Adrenal gland (tissue), 12 donors: ENCODE results near the gene FCER1G. TPM values are rescaled to one million over a fixed set of nuclear protein-coding genes. Genes with fewer than 3 reads are reported as not detected.

ENCODE experiments used
- DNase-seq, 7 donors: peaks; one replicate each; pipeline ENCODE4 v3.0.0-alpha.2; 2019 to 2020
- H3K27ac ChIP-seq, 5 donors: fragments of 200-600 bp; sonication (generic) in 4 of 5; 1 replicate in 3 of 5; 2 replicates in 2 of 5; pipeline versions ENCODE4 v1.5.1 to v1.8.0; 2016 to 2020; ENCODE audit warnings: mild to moderate bottlenecking in 1 of 5
- H3K27me3 ChIP-seq: fragments of 200-600 bp; 2 replicates; pipeline ENCODE4 v1.8.0; 2021
- H3K36me3 ChIP-seq, 2 donors: fragments of 200-600 bp; replicated peaks in 1 of 2; 1 replicate in 1 of 2; 2 replicates in 1 of 2; pipeline versions ENCODE4 v1.5.1 to v1.8.0; 2018 to 2022
- H3K4me1 ChIP-seq, 2 donors: fragments of 200-600 bp; replicated peaks in 1 of 2; 1 replicate in 1 of 2; 2 replicates in 1 of 2; pipeline versions ENCODE4 v1.5.1 to v1.8.0; 2018 to 2021
- H3K4me3 ChIP-seq, 4 donors: fragments of 200-600 bp; sonication (generic) in 3 of 4; one replicate each; pipeline ENCODE4 v1.5.1; 2016 to 2018
- H3K9me3 ChIP-seq, 3 donors: fragments of 200-600 bp; sonication (generic) in 1 of 3; replicated peaks in 1 of 3; 1 replicate in 2 of 3; 2 replicates in 1 of 3; pipeline versions ENCODE4 v1.5.1 to v1.8.0; 2016 to 2021
- POLR2A ChIP-seq, 2 donors: fragments of 450-650 bp; IDR thresholded peaks; one replicate each; pipeline ENCODE4 v1.6.1; 2017; ENCODE audit warnings: antibody characterized with exemption in 2 of 2, mild to moderate bottlenecking in 2 of 2, moderate library complexity in 1 of 2
- WGBS, 4 donors: extraction: QIAGEN DNeasy Blood & Tissue Kit in 2 of 4; methylation state at CpG; one replicate each; pipeline versions ENCODE4 v1.1.5 to v1.1.7; 2013 to 2017; 5-methylcytosine and 5-hydroxymethylcytosine counted together
- intact Hi-C, 2 donors: fragments of 100-400 bp; cut with DNase I; formaldehyde crosslinking; loops; one replicate each; pipeline versions ENCODE4 v1.14.1 to v1.15.0; 2022 to 2023
- polyA plus RNA-seq, 3 donors: library from polyadenylated mRNA; stranded (reverse); fragments of 200-250 nt in 2 of 3; fragments of 350-450 nt in 1 of 3; fragmentation: Illumina TruSeq in 1 of 3; extraction: RNeasy Lipid Tissue Mini Kit (QIAGEN cat#74804) in 1 of 3; gene quantifications; one replicate each; pipeline ENCODE4 v1.2.3, GENCODE V29; 2013 to 2014
- total RNA-seq, 9 donors: library from RNA; depleted of rRNA in 4 of 9; stranded (reverse); fragments of >200 nt in 4 of 9; fragments of 120-200 nt in 1 of 9; fragmentation: NEBNext Ultra II Directional in 1 of 9; extraction: Animal tissue kit (Norgen Biotek cat#: 25700) in 1 of 9; gene quantifications; one replicate each; pipeline versions ENCODE4 v1.1.0 to v1.2.4, GENCODE V29; 2013 to 2023
- TF ChIP-seq, protein P1 (sequence below), 6 experiments: fragments of 450-650 bp in 4 of 6; fragments of 200-600 bp in 2 of 6; sonication (generic) in 1 of 6; IDR thresholded peaks; 1 replicate in 5 of 6; 2 replicates in 1 of 6; pipeline versions ENCODE4 v1.5.1 to v1.8.0; 2016 to 2021; ENCODE audit warnings: antibody characterized with exemption in 6 of 6, mild to moderate bottlenecking in 2 of 6, moderate library complexity in 1 of 6
- donor health status: healthy with polysubstance abuse.
- donor health status: Bipolar disorder and iron deficiency.
- donor health status: DM: yes; HTN: yes; CAD: no.
- donor health status: DM: no; HTN: no; CAD: no.
- donor health status: DM: no; HTN: no; CAD: no.
- donor health status: DM: yes; HTN: yes; CAD: no.

The FCER1G gene
- total and polyA plus RNA-seq, 12 donors = 5.5 to 239 (median 116) TPM

DNA sequence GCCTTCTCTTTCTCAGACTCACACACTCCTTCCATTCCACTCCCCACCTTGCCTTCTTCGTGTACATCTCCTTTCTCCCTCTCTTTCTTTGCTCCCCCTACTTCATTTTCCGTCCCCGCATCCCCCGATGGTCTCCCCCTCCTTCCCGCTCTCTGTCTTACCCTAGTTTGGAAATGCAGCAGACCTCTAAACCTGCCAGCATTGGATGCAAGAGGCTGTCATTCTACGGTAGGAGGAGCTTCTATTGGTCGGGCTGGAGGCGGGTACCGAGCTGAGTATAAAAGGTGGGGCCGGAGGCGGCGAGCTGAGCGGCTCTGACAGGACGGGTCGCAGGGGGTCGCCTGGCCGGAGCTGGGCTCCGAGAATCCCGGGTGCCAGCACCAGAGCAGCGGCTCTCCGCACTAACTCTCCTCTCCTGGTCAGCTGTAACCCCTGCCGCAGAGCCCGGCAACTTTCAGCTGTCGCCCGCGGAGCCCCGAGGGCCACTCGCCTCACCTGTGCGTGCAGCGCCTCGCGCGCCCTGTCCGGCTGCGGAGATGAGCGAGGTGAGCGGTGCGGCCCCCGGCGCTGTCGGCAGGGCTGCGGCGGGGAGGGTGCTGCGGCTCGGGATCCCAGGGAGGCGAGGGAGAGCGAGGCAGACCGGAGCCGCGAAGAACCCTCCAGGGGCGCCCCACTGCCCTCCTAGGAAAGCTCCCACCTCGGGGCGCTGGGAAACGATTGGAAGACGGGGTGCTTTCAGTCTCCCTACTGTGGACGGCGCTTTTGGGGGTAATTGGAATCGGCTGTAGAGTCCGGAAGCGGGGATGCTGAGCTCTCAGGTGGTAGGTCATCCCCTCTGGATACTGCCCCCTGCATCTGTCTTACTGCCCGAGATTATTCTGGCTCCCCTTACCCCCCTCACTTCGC, 43.6 kb downstream of the FCER1G start, which contains the start of gene PCP4L1:
TSS of gene PCP4L1 (plus strand) at position 307 of the 906 bp plus-strand sequence. CDS start at position 537, 230 bp downstream.
- no peak within 1 kb of the TSS for H3K27ac ChIP-seq
- DNase-seq = peak; percentile 25 to 60 (median 46)
- WGBS, 4 donors = 2 to 5% (median 3%) methylated on average over 22 to 62 of the region's 62 CpGs

DNA sequence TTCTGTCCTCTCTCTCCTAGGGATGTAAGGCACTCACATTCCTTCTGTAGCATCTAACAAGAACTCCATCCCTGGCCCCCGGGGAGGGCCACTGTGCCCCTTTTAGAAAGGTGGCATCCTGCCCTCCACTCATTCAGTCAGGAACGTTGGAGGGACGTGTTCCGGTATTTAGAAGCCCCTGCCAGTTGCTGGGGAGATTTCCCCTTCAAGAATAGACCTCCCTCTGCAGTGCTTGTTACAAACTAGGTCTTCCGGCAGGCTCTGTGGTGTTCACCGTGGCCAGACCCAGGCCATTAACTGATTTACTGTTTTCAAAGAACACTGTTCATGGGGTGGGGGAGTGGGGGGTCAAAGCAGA, 44.2 kb downstream of the FCER1G start:
- Histone ChIP-seq H3K4me3 (peak overlapping the region in 1 of 4 donors; percentile 47), H3K36me3 (no peaks in the 10 kb centered on the region), H3K27me3 (peaks cover 32% of the 10 kb centered on the region), H3K27ac (no peak overlapping the region), H3K9me3 (peaks cover 0 to 3% (median 0%) of the 10 kb centered on the region in 3 donors), H3K4me1 (no peaks in the 10 kb centered on the region)
- TF ChIP-seq POLR2A (IDR thresholded peaks at IDR 0.05) = no peak
- TF ChIP-seq, protein P1, sequence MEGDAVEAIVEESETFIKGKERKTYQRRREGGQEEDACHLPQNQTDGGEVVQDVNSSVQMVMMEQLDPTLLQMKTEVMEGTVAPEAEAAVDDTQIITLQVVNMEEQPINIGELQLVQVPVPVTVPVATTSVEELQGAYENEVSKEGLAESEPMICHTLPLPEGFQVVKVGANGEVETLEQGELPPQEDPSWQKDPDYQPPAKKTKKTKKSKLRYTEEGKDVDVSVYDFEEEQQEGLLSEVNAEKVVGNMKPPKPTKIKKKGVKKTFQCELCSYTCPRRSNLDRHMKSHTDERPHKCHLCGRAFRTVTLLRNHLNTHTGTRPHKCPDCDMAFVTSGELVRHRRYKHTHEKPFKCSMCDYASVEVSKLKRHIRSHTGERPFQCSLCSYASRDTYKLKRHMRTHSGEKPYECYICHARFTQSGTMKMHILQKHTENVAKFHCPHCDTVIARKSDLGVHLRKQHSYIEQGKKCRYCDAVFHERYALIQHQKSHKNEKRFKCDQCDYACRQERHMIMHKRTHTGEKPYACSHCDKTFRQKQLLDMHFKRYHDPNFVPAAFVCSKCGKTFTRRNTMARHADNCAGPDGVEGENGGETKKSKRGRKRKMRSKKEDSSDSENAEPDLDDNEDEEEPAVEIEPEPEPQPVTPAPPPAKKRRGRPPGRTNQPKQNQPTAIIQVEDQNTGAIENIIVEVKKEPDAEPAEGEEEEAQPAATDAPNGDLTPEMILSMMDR (IDR thresholded peaks at IDR 0.05) = no peak
- intact Hi-C loops = no loop called here
- WGBS, 4 donors = 43 to 53% (median 48%) methylated on average over 6 of the region's 6 CpGs
- no peak for DNase-seq

More for the DNA sequence above, 43.6 kb downstream of the FCER1G start, which contains the start of gene PCP4L1:
- Histone ChIP-seq H3K9me3 (peaks cover 0 to 3% (median 0%) of the 10 kb centered on the region in 3 donors), H3K36me3 (no peaks in the 10 kb centered on the region), H3K4me1 (no peaks in the 10 kb centered on the region), H3K4me3 (peak within 1 kb of the TSS in 2 of 4 donors; percentile 7 to 47), H3K27me3 (peaks cover 32% of the 10 kb centered on the region)
- intact Hi-C loops = no loop called here
- TF ChIP-seq, protein P1 (IDR thresholded peaks at IDR 0.05) = no peak
- no peak for TF ChIP-seq POLR2A (IDR thresholded peaks at IDR 0.05)

DNA sequence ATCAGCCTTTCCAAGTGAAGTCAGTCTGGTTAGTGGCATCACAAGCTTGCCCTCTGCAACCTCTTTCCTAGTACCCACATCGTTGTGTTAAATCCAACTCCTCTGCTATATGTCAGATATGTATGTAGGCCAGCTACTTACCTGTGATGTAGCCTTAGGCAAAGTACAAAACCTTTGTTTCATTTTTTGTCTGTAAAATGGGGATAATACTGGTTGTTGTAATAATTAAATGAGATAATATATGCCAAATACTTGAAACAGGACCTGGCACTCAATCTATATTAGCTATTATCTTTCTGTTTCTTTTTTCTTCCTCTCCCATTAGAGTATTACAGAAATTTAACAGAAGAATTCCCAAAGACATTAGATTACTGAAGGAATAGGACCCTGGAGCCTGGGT, 44.7 kb downstream of the FCER1G start:
- Histone ChIP-seq H3K36me3 (no peaks in the 10 kb centered on the region), H3K9me3 (peaks cover 0 to 3% (median 0%) of the 10 kb centered on the region in 3 donors), H3K4me1 (no peaks in the 10 kb centered on the region), H3K4me3 (no peak overlapping the region), H3K27ac (no peak overlapping the region), H3K27me3 (peaks cover 32% of the 10 kb centered on the region)
- WGBS, 4 donors = 74 to 96% (median 79%) methylated on average over 1 of the region's 1 CpG
- DNase-seq = no peak
- TF ChIP-seq POLR2A (IDR thresholded peaks at IDR 0.05) = no peak
- TF ChIP-seq, protein P1 (IDR thresholded peaks at IDR 0.05) = no peak
- intact Hi-C loops = no loop called here

DNA sequence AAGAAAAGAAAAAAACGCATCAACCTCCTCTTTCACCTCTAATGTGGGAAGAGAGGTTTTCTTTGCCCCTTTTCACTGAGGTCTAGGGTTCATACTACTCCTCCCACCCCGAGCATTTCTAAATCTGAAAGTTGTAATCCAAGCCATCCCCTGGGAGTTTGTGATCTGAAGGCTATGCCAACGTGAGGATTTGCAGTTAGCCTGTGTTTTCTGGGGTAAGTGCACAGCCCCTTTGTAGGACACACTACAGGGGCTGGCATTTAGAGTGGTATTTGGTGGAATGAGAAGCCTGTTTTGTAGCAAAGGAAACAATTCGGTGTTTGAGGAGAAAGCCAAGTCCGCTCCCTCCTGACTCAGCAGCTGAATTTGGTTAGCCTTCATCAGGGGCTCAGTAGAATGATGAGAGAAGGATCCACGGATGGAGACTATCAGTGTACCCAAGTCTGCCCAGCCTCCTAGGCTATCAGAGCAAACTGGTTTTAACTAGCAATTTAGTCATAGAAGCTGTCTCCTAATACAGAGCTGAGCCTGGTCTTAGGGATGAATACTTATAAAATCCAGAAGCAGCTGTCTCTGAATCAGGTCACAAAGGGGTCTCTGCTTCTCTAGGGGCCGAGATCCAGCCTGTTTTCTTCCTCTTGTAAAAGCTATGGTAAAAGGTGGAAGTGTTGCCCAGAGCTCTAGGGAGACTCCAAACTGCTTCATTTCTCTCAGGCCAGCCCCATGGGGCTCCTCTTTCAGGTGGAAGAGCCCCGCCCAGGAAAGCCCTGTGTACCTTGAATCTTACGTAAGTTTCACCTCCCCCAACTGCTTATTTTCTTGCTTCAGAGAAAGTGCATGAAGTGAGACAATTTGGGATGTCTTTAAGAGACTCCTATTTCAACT, 45.5 kb downstream of the FCER1G start:
- Histone ChIP-seq H3K4me1 (no peaks in the 10 kb centered on the region), H3K9me3 (peaks cover 0 to 3% (median 0%) of the 10 kb centered on the region in 3 donors), H3K27ac (no peak overlapping the region), H3K27me3 (peaks cover 32% of the 10 kb centered on the region), H3K4me3 (no peak overlapping the region), H3K36me3 (no peaks in the 10 kb centered on the region)
- DNase-seq = no peak
- intact Hi-C loops = no loop called here
- 47 to 54% (median 52%) methylated on average over 9 of the region's 9 CpGs for WGBS, 4 donors
- TF ChIP-seq, protein P1 (IDR thresholded peaks at IDR 0.05) = no peak
- no peak for TF ChIP-seq POLR2A (IDR thresholded peaks at IDR 0.05)
